GM19023 (cell line): ENCODE data around the gene MITF.

Source experiments
- ATAC-seq: cut with Tn5 transposase; IDR thresholded peaks from one replicate; pipeline ENCODE4 v1.9.1; 2021; ENCODE audit warnings: mild to moderate bottlenecking, moderate library complexity; ENCODE audit not compliant: unreplicated experiment

MITF gene

DNA sequence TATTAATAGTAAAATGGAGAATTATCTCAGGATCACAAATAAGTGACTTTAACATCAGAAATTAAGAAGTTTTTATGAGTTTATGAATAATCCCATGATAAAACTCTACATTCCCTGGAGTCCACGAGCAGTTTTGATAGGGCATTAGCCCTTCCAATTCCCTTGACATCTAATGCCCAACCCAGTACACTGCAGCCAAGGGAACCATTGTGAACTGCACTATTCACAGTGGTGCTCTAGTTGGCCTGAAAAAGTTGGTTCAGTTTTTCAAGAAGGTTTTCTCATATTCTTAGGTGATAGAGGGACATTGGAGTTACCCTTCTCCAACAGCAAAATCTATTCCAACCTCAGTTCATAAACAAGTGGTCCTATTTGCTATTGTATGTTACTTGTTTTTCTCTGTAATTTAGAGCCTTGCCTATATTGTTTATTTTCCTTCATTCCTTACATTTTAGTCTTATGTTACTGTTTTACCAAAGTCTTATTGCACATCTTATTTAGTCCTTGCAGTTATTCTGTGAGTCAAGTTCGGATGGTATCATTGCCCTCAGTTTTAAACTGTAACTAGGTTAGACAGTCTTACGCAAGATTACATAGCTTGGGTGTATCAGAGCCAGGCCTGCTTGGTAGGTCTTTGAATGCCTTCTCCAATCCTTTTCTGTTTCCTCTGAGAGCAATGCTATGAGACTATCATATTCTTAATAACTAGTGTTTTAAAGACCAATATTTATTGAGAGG, 202.3 kb downstream of the MITF start:
- ATAC-seq: no peak

DNA sequence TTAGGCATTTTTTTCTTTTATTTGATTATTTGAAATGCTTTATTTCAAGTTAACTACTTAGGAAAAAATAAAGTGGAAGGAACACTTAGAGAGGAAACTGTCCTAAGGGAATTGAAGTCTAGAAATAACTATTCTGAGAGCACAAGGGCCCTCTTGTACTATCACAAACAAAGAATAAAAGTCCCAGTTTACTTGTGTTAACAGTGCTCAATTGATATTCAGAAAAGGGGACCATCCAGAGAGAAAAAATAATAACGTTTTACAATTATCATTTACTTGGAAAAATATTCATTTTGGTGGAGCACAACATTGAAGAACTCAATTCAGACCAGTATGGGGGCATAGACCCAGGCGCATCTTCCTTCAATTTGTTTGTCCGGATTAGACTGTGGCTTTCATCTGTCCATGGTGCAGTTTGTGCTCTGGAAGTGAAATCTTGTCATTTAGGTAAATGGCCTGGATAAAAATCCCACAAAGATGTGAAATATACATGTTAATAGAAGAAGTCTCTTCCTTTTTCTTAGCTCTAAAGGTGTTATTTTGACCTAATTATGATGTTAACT, 205.7 kb downstream of the MITF start:
- ATAC-seq: no peak

DNA sequence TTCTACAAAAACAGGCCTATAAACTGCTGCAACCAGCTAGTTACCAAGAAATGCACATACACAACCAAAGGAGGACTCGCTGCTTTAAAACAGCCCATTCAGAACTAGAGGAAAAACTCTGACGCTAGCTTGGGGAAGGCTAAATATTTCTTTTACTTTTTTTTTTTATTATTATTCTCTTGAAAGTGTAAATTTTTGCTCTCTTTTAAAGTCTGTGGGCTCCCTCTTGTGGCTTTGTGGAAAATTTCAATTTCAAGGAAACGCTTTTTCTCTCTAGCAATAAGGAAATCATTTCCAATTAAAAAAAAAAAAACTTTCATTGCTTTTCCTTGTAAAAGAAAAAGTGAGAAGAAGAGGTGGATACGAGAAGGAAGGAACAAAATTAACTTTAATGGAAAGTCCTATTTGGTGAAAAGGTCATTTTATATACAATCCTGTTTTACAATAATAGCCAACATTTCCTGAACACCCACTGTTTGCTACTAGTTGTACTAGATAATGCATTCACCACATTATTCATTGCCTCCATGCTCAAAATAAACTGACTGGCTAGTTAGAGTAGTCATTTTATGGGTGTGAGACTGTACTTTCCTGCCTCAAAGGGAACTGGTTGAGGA, 209.1 kb downstream of the MITF start:
- ATAC-seq: no peak

DNA sequence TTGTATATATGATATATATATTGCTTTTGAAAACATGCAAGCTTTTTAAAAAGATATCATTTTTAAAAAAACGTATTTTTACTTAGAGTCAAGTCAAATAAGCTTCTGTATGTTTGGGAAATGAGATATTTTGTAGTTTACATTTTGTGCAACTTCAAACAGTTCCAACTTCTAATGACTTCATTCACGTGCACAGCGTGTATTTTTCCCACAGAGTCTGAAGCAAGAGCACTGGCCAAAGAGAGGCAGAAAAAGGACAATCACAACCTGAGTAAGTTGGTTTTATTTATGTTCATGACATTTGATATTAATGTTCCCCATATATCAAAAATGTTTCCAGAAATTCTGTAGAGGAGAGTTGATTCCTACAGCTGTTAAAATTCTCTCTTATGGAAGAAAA, 212.4 kb downstream of the MITF start:
- no peak for ATAC-seq

DNA sequence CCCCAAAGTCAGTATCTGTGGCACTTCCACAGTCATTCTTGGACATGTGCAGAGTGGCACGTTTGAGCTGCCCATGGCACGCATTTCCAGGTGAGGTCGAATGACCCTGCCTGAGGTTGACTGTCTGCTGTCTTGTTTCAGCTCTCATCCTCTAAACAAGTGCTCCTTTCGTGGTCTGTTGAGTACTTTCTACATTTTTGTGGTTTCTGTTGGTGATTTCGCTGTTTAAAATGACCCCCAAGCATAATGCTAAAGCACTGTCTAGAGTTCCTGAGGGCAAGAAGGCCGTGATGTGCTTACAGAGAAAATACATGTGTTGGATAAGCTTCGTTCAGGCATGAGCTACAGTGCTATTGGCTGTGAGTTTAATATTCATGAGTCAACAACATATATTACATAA, 220.3 kb downstream of the MITF start:
- no peak for ATAC-seq

DNA sequence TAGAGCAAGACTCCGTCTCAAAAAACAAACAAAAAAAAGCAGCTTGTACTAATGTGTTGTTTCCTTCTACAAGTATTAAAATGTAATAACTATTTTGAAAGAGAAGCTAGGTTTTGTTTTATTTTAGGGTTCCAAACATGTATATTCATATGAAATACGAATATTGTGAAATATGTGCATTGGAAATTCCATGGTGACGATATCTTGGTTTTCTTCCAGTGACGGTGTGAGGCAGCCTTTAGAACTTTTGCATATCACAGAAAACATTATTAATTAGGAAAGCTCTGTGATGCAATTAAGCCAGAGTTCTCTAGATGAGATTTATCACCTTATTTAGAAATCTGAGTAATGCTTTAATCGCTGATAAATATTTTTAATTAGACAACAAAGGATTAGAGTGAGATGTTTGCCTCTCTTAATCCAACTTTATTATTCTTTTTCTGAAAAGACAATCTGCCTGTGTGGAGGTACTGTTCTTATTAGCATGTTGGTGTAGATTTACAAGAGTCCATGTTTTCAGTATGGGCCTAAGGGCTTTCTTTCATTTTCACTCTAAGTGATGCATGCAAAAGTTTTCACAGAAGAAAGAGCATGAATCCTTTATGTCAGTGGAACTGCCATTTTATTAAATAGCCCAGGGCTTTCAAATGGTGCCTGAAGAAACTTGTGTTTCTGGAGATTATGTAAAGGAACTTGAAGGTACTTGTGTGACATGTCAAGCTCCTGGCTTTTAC, 222.6 kb downstream of the MITF start:
- no peak for ATAC-seq

DNA sequence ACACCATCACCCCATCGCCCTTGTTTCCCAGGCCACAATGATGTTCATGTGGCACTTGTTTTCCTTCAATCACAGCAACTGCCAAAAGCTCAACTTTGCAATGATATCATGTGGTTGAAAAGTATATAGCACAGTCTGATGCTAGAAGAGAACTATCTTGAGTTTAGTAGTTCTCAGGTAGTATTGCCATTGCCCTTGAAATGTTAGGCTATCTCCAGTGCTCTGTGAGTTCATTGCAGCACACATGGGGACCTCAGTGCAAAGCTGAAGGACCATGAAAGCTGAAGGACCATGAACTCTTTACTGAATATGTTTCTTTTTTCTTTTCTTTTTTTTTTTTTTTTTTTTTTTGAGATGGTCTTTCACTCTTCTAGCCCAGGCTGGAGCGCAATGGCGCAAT, 224.4 kb downstream of the MITF start:
- no peak for ATAC-seq

DNA sequence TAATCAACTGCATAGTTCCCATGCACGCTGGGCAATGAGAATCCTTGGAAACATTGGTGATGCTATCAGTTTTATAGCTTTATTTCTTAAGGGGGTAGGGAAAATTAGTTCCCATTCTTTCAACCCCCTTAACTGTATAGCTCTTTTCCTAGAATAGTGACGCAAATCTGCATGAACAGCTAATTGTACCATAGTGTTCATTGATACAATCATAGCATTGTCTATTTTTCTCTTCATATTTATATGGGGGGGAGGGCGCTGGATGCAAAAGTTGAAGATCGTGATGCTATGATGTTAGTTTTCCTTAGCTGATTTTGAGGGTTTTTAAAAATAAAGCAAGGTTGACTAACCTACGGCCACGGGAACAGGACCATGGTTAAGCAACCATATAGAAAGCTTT, 227.9 kb downstream of the MITF start:
- no peak for ATAC-seq

DNA sequence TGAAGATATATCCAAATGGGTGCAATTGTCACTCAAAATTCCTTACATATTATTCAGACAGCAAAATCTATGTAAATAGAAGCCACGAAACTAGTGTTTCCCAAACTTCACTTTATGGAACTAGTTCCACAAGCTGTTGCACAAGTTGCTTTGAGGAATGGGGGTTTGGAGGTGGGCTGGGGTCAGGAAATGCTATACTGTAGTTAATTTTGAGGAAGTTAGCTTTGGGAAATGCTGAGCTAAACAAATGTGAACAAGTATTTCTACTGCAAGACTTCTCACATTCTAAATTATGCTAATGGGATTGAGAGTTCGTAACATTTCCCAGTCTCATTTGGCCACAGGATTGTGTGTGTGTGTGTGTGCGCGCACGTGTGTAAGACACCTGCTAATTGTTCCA, 231.6 kb downstream of the MITF start:
- no peak for ATAC-seq

DNA sequence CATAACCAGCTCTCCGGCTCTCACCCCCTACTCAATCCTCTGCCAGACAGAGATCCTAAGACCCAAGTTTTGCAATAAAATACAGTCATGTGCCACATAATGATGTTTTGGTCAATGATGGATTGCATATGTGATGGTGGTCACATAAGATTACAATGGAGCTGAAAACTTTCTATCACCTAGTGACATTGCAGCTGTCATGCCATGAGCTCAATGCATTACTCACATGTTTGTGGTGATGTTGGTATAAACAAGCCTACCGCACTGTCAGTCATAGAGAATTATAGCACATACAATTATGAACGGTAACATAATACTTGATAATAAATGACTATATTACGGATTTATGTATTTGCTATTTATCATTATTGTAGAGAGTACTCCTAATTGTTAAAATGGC, 233.4 kb downstream of the MITF start:
- ATAC-seq: no peak

DNA sequence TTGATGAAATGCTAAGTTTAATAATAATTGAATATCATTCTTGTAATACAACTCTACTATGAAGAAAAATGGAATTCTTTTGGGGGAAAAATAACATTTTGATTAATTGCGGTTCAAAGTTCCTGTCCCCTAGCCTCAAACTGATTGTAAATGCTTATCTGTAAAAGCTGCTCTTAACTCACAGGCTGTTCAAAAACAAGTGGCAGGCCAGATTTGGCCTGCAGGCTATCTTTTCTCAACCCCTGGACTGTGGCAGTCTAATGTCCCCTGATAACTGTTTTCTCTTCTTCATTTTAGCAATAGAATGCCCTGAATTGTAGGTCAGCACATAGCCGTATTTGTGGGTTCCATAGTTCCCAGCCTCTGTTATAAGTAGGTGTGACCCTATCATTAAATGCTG, 236.8 kb downstream of the MITF start:
- no peak for ATAC-seq

DNA sequence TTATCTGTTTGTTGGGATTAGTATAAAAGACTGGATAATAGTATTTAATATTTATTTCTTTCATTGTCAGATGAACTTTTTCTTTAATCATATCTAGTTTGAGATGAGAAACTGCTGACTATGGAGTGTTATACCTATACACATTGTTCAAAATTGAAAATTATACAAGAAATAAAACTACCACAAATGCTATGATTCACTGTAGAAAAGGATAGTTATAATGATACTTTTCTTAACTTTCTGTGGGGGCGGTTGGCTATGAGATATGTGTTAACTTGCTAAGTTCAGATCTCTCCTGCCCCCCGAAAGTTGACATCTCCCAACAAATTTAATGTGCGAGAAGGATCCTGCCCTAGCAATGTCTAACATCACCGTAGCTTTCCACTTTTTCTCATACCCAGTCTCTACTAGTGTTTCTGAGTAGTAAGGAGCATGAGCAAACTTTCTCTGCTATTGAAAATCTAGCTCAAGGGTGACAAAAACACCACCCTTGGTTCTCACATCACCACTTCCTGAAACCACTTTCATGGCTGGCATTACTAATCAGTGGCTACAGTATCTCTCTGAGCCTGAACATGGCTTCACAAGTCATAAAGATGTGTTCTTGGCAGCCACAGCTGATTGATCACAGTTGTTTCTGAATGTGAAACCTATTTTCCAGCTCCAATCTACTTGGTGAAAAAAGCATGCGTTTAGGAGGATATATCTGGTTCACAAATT, 244.4 kb downstream of the MITF start:
- ATAC-seq: no peak

DNA sequence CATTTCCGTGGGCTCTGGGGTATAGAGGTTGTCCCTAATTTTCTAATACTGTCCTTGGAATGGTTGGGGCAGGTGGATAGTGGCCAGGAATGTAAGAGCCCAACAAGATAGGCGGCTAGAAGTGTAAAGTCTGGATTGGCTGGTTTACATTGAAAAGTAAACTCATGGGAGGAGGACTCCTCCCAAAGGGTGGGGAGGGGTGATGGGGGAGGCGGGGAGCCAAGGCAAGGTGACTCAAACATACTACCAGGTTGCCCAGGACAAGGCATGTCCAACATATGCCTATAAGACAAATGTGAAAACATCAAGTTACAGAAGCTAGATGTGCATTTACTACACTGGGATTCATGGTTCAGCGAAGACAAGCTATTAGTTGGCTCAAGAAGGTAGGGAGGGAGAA, 246.0 kb downstream of the MITF start:
- ATAC-seq: no peak

DNA sequence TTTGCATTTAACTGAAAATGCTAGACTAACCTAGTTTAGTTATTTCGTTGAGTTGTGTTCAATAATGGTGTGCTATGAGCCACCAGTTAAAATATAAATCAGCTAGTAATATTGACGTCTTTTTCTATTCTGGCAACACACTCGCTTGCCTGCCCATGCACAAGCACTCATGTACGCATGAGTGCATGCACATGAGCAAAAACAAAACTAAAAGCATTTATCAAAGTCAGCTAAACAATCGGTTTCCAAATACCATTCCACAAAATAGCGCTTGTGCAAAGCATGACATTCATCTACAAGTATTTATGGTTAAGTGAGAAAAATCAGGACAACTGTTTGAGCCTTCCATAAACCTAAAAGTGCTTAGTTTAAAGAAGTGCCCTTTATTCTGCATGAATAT, 247.2 kb downstream of the MITF start:
- ATAC-seq: no peak

DNA sequence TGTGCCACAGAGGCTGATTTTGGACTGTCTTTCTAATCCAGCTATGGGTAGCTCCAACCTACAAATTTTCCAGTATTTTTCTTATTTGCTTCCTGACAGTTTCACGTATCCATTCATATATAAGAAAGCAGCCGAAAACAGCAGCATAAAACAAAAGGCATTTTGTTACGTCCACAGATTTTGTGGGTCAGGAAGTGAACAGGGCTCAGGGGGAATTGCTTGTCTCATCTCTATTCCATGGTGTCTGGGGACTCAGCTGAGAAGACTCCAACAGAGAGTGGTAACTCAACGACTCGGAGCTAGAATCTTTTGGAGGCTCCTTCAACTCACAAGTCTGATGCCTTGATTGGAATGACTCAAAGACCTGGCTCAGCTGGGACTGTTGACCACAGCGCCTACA, 248.6 kb downstream of the MITF start:
- no peak for ATAC-seq

DNA sequence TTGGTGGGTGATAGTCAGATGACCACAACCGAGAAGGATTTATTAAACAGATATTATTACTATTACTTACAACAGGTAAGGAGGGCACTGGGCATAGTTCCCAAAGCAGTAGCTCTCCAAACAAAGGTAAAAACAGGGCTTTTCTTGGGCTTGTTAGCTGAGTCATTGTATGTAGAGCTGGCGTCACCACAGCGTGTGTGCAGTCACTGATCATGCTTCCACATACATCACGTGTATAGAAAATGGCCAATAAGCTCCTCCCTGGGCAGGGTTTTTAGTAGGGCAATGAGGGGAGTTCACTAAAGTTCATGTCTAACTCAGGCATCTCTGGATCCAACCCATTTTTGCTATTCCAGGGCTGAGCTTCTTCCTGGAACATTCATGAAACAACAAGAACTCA, 254.5 kb downstream of the MITF start:
- ATAC-seq: no peak

DNA sequence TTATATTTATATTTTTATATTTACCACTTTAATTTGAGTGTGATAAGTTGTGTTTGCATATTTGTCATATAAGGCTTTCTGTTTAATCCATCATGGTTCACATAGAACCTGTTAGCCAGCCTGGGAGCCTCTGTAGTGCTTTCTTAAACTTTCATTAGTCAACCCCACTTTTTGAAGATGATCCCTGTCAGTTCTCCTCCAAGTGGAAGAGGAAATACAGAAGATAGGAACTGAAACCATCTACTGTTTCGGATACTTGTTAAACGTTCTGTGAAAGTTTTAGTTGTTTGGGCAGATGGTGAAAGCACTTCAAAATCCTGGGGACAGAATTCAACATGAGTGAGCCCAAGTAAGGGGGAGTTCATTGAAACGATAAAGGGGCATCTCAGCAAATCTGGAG, 255.7 kb downstream of the MITF start:
- no peak for ATAC-seq

DNA sequence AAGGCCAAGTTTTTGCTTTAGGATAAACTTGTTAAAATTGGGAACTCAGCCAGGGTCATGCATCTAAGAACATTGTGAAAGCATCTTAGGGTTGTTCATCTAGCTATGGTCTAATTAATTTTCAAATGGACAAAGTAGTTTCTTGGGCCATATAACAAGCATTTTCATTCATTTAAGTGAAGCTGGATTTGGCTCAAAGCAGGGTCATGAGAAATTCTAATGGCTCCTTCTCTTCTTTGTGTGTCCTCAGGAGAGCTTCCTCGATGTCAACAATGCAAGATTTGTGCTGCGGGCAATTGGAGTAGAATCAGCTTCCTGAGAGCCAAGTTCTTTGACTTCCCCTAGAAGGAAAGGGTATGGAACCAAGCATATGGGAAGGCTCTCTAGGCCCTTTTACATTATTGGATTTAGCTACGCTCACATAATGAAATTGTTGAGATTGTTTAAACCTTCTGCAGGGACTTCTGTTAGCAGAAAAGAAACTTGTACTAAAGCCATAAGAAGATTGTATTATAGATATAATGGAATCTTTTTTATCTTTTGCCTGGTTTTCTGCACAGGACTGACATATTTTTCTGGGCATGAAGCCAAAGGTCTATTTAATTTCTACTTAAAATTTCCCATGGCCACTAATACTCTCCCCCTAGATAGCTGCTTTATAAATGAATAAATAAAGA, 258.5 kb downstream of the MITF start:
- ATAC-seq: no peak

DNA sequence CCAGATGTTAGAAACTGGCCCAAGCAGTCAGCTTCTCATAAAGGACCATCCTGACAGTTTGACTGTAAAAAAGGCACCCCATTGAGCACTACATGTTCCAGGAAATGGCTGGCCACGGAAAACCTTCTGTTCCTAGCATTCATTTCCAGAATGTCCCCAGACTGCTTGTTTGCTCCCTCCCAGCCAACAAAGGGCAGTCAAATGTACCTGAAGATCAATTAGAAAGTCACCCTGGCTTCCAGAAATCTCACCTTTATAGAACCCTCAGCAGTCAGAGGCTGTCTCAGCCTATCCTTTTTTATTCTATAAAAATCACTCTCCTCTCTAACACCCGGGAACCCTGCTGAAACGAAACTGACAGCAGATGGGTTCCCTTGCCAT, 259.5 kb downstream of the MITF start:
- no peak for ATAC-seq

DNA sequence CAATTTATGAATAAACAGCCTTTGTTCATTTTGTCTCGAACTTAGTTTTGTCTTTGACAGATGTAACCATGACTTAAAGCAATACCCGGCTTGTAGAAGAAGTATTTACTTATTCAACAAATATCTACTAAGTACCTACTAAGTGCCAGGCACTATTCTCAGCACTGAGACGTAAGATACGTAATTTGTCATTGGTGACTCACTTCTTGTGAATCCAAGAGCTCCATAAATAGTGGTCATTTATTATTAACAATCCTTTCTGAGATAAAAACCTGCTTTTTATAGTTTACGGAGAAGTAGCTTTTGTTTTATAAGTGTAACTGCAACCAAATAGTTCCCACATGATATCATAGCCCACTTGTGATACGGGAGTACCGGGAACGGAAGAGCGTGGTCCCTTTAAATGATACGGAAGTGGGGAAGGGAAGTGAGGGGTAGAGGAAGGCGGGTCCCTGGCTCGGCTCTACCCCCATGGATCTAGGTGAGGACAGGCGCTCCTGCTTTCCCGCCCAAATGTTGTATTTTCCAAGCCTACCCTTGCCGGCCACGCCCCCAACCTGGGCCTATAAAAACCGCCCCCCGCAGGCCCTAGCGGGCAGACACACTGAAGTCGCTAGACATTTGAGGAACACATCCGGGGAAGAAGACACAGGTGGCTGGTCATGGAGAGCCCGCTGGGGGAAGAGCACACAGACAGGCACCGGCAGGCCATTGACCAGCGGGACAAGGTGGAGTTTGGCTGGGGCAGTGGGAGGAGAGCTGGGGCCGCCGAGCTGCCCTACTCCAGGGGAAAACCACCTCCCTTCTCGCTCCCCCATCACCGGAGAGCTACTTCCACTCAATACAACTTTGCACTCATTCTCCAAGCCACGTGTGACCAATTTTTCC, 260.1 kb downstream of the MITF start, which contains the start of gene SAMMSON:
SAMMSON (plus strand) TSS at position 594 of the 888 bp plus-strand sequence.
- no peak for ATAC-seq
